K562 (cell line): ENCODE measurements around the gene RAI14. TPM values are rescaled to one million over a fixed set of nuclear protein-coding genes. Genes with fewer than 3 reads are reported as not detected.
"Not testable (repeated sequence)": the region's sequence is repeated elsewhere in the genome, so short reads cannot be mapped to it uniquely, and the experiment has no call there.

ENCODE experiments used
- ATAC-seq: fragments of 200-7000 bp; cut with Tn5 transposase; 3 replicates; pipeline ENCODE4 v1.9.1; 2020; ENCODE audit warnings: moderate library complexity
- BruUV-seq: library from RNA; stranded (reverse); fragments of 400-500 nt; replicated peaks from 2 replicates; lab custom pipeline; 2021; lab: Mats Ljungman, UMichigan
- CTCF ChIA-PET: fragments of 300-600 bp; formaldehyde crosslinking; extraction: SDS; loops from one replicate; lab custom pipeline; 2021; ENCODE audit warnings: low intra/inter-chr PET ratio; lab: Yijun Ruan, JAX
- POLR2A ChIA-PET: fragments of 300-600, 350-650 bp; sonication (Branson Sonifier 250); formaldehyde crosslinking; extraction: SDS; loops from one replicate; lab custom pipeline; 2021; ENCODE audit warnings: antibody characterized with exemption, inconsistent platforms; lab: Yijun Ruan, JAX
- DNase-seq, 4 experiments: peaks; one replicate each; pipeline versions ENCODE4 v3.0.0 to v3.0.0-alpha.2; 2011 to 2018; ENCODE audit warnings: low spot score in 3 of 4, mixed read lengths in 3 of 4; ENCODE audit errors: extremely low read depth in 1 of 4
- FAIRE-seq: peaks from 2 replicates; lab custom pipeline; 2011; peaks lifted over from hg19 to GRCh38; lab: Jason Lieb, UNC
- H2AFZ ChIP-seq: 2 replicates; pipeline ENCODE4 v1.6.0; 2011; ENCODE audit warnings: low read depth, low read length, control low read depth, inconsistent platforms
- H3K27ac ChIP-seq: fragments of 200-600 bp; 3 replicates; pipeline ENCODE4 v1.8.0; 2011; ENCODE audit warnings: low read depth, mild to moderate bottlenecking, control low read depth, inconsistent platforms, low read length, moderate library complexity, mixed read lengths; ENCODE audit errors: extremely low read depth
- H3K27me3 ChIP-seq, 2 experiments: fragments of 300-600 bp in 1 of 2; 2 replicates in 1 of 2; 3 replicates in 1 of 2; pipeline versions ENCODE4 v1.6.0 to v1.8.0; 2011; ENCODE audit warnings: inconsistent platforms in 2 of 2, low read length in 2 of 2, mild to moderate bottlenecking in 1 of 2, mixed read lengths in 1 of 2, moderate library complexity in 1 of 2; ENCODE audit not compliant: control insufficient read depth in 2 of 2, insufficient read depth in 2 of 2
- H3K36me3 ChIP-seq: fragments of 300-600 bp; 3 replicates; pipeline ENCODE4 v1.8.0; 2011; ENCODE audit warnings: mild to moderate bottlenecking, low read length, inconsistent platforms; ENCODE audit not compliant: control insufficient read depth, insufficient read depth
- H3K4me1 ChIP-seq, 2 experiments: fragments of 200-600 bp in 1 of 2; replicated peaks in 1 of 2; 2 replicates in 1 of 2; 3 replicates in 1 of 2; pipeline versions ENCODE4 v1.5.1 to v1.8.0; 2011; ENCODE audit warnings: inconsistent platforms in 2 of 2, low read length in 2 of 2, mild to moderate bottlenecking in 1 of 2, mixed read lengths in 1 of 2, moderate library complexity in 1 of 2; ENCODE audit not compliant: control insufficient read depth in 2 of 2, insufficient read depth in 2 of 2
- H3K4me2 ChIP-seq: 2 replicates; pipeline ENCODE4 v1.6.1; 2011; ENCODE audit warnings: low read length, control low read depth, inconsistent platforms, mixed read lengths; ENCODE audit not compliant: insufficient read depth
- H3K4me3 ChIP-seq: fragments of 200-600 bp; sonication (generic), shearing (Covaris generic); 2 replicates; pipeline ENCODE4 v1.5.1; 2016; ENCODE audit warnings: control low read depth, inconsistent platforms
- H3K79me2 ChIP-seq: fragments of 200-600 bp; 3 replicates; pipeline ENCODE4 v1.8.0; 2011; ENCODE audit warnings: low read length, inconsistent platforms; ENCODE audit not compliant: control insufficient read depth, insufficient read depth
- H3K9ac ChIP-seq, 2 experiments: 2 replicates each; pipeline versions ENCODE4 v1.6.0 to v1.6.1; 2011; ENCODE audit warnings: low read depth in 2 of 2, low read length in 2 of 2, control low read depth in 1 of 2, inconsistent platforms in 1 of 2, mild to moderate bottlenecking in 1 of 2, mixed read lengths in 1 of 2; ENCODE audit not compliant: insufficient read depth in 1 of 2
- H3K9me1 ChIP-seq: one replicate; pipeline ENCODE4 v1.6.0; 2011; ENCODE audit warnings: inconsistent platforms, mild to moderate bottlenecking, low read length, moderate library complexity; ENCODE audit not compliant: control insufficient read depth, insufficient read depth
- H3K9me3 ChIP-seq: replicated peaks from 2 replicates; pipeline ENCODE4 v1.5.1; 2011; ENCODE audit warnings: low read depth, low read length, inconsistent platforms; ENCODE audit not compliant: control insufficient read depth, insufficient read depth
- H4K20me1 ChIP-seq: replicated peaks from 2 replicates; pipeline ENCODE4 v1.6.1; 2011; ENCODE audit warnings: low read length, inconsistent platforms, mixed read lengths; ENCODE audit not compliant: control insufficient read depth, insufficient read depth
- CBX3 ChIP-seq, 2 experiments: IDR thresholded peaks; 1 replicate in 1 of 2; 2 replicates in 1 of 2; pipeline ENCODE4 v1.6.1; 2012; ENCODE audit warnings: inconsistent platforms in 2 of 2, low read length in 2 of 2, borderline replicate concordance in 1 of 2, control low read depth in 1 of 2
- CEBPB ChIP-seq: fragments of 450-650 bp; IDR thresholded peaks from 2 replicates; pipeline ENCODE4 v1.6.1; 2016; ENCODE audit warnings: missing genetic modification characterization, missing compliant biosample characterization
- CEBPG ChIP-seq, 3 experiments: fragments of 200-800 bp in 1 of 3; sonication (Bioruptor generic) in 1 of 3; sonication (generic) in 1 of 3; formaldehyde crosslinking in 1 of 3; IDR thresholded peaks in 2 of 3; conservative IDR thresholded peaks in 1 of 3; 2 replicates each; pipeline versions ENCODE4 v1.6.1 to v1.8.0; 2016 to 2022; ENCODE audit warnings: missing compliant biosample characterization in 2 of 3, missing genetic modification characterization in 2 of 3, mild to moderate bottlenecking in 1 of 3, missing genetic modification reagents in 1 of 3
- E2F6 ChIP-seq, 2 experiments: IDR thresholded peaks; 2 replicates each; pipeline ENCODE4 v1.6.1; 2011; ENCODE audit warnings: borderline replicate concordance in 1 of 2, control low read depth in 1 of 2, low read depth in 1 of 2, low read length in 1 of 2, mild to moderate bottlenecking in 1 of 2, mixed read lengths in 1 of 2, moderate library complexity in 1 of 2; ENCODE audit not compliant: insufficient read depth in 1 of 2, insufficient read length in 1 of 2, poor library complexity in 1 of 2, severe bottlenecking in 1 of 2; ENCODE audit errors: extremely low read depth in 1 of 2
- KLF6 ChIP-seq: fragments of 250-450 bp; sonication (Bioruptor Pico); IDR thresholded peaks from 2 replicates; pipeline ENCODE4 v1.4.0; 2020; ENCODE audit warnings: mild to moderate bottlenecking, moderate library complexity, borderline replicate concordance
- MTA2 ChIP-seq: fragments of 450-650 bp; IDR thresholded peaks from 2 replicates; pipeline ENCODE4 v1.6.1; 2016; ENCODE audit warnings: low read depth
- NCOA6 ChIP-seq: fragments of 450-650 bp; IDR thresholded peaks from 2 replicates; pipeline ENCODE4 v1.6.1; 2017; ENCODE audit warnings: mild to moderate bottlenecking
- NCOR1 ChIP-seq: fragments of 450-650 bp; IDR thresholded peaks from 2 replicates; pipeline ENCODE4 v1.6.1; 2016; ENCODE audit warnings: mild to moderate bottlenecking, moderate library complexity
- NR1H2 ChIP-seq: sonication (generic); formaldehyde crosslinking; IDR thresholded peaks from 2 replicates; pipeline ENCODE4 v1.4.0; 2020; ENCODE audit warnings: mild to moderate bottlenecking, missing genetic modification reagents
- PTTG1 ChIP-seq: fragments of 450-650 bp; IDR thresholded peaks from 2 replicates; pipeline ENCODE4 v1.6.1; 2016; ENCODE audit warnings: low read depth, mild to moderate bottlenecking, missing genetic modification characterization, missing compliant biosample characterization
- TCF7 ChIP-seq: sonication (generic); IDR thresholded peaks from 2 replicates; pipeline ENCODE4 v1.6.1; 2016; ENCODE audit warnings: antibody characterized with exemption, borderline replicate concordance
- ZC3H4 ChIP-seq: sonication (generic); formaldehyde crosslinking; IDR thresholded peaks from 2 replicates; pipeline ENCODE4 v1.9.0; 2021; ENCODE audit warnings: missing genetic modification reagents, borderline replicate concordance
- ZNF41 ChIP-seq: fragments of 250-450 bp; sonication (Bioruptor Pico); conservative IDR thresholded peaks from 2 replicates; pipeline ENCODE4 v1.4.0; 2020; ENCODE audit warnings: mild to moderate bottlenecking
- WGBS: fragments of 100-300 bp; shearing (Covaris generic); methylation state at CpG from one replicate; pipeline ENCODE4 v1.1.6; 2016; ENCODE audit warnings: low coverage, mixed read lengths; ENCODE audit not compliant: insufficient coverage; ENCODE audit errors: missing lambda C conversion rate; 5-methylcytosine and 5-hydroxymethylcytosine counted together
- in situ Hi-C: fragments of 300-500 bp; cut with MboI; formaldehyde crosslinking; loops from 4 replicates; pipeline ENCODE4 v1.15.0; 2018; ENCODE audit warnings: inconsistent platforms, mixed read lengths
- intact Hi-C: fragments of 100-400 bp; cut with micrococcal nuclease; formaldehyde crosslinking; loops from 2 replicates; pipeline ENCODE4 v1.14.2; 2022
- polyA plus RNA-seq, 8 experiments: library from polyadenylated mRNA; depleted of rRNA in 4 of 8; stranded (reverse) in 5 of 8; unstranded in 3 of 8; fragments of >200 nt; fragmentation: Nextera tagmentation in 2 of 8; fragmentation: Illumina TruSeq in 1 of 8; extraction: Ambion mirVana in 2 of 8; extraction: Trizol in 1 of 8; gene quantifications; 2 replicates each; pipeline versions ENCODE4 v1.2.1 to v1.2.3, GENCODE V29; 2011 to 2014; ENCODE audit warnings: inconsistent platforms in 1 of 8, missing spikeins in 1 of 8
- total RNA-seq, 7 experiments: library from RNA; depleted of rRNA in 6 of 7; stranded (reverse); fragments of >200 nt in 6 of 7; fragmentation: Illumina TruSeq in 2 of 7; extraction: Trizol in 2 of 7; gene quantifications; 2 replicates each; pipeline versions ENCODE4 v1.2.1 to v1.2.3, GENCODE V29; 2011 to 2021; ENCODE audit warnings: low replicate concordance in 1 of 7
- TF ChIP-seq, protein P1 (sequence below), 2 experiments: fragments of 450-650 bp in 1 of 2; sonication (generic) in 1 of 2; formaldehyde crosslinking in 1 of 2; IDR thresholded peaks in 1 of 2; conservative IDR thresholded peaks in 1 of 2; 2 replicates each; pipeline versions ENCODE4 v1.6.1 to v1.8.1; 2016 to 2023; ENCODE audit warnings: mild to moderate bottlenecking in 2 of 2, moderate library complexity in 2 of 2, inconsistent platforms in 1 of 2, missing genetic modification reagents in 1 of 2

Gene RAI14
- total and polyA plus RNA-seq, 9 of the 15 experiments (the other 6 are each of a cell fraction or from before 2014, with no cell fraction given): 11.3 to 82.5 (median 34.8) TPM

- H3K4me2 ChIP-seq, intact Hi-C loops: not testable (repeated sequence)
- 97% methylated on average over 4 of the region's 4 CpGs for WGBS
These were observed 71.1 kb downstream of the RAI14 start for GRCh38 chr5:34727166-34727749.

DNA sequence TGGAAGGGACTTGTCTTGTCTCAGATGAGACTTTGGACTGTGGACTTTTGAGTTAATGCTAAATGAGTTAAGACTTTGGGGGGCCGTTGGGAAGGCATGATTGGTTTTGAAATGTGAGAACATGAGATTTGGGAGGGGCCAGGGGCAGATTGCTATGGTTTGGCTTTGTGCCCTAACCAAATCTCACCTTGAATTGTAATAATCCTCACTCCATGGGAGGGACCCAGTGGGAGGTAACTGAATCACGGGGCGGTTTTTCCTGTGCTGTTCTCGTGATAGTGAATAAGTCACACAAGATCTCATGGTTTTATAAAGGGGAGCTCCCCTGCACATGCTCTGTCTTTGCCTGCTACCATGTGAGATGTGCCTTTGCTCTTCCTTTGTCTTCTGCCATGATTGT, 72.1 kb downstream of the RAI14 start:
- Histone ChIP-seq H3K4me3 (no peak overlapping the region), H3K27me3 (no peaks in the 10 kb centered on the region), H3K79me2 (no peaks in the 10 kb centered on the region), H4K20me1 (no peaks in the 10 kb centered on the region), H3K9me1 (no peaks in the 10 kb centered on the region), H3K9me3 (no peaks in the 10 kb centered on the region), H3K4me1 (peaks cover 6 to 9% of the 10 kb centered on the region in 2 experiments; a peak in 3 of 5 replicates), H3K9ac (no peak overlapping the region), H3K27ac (no peak overlapping the region), H3K4me2 (no peak overlapping the region), H3K36me3 (peaks cover 3% of the 10 kb centered on the region; the same call in 1 of the 3 replicates), H2AFZ (no peak overlapping the region)
- in situ Hi-C loops (no loop called here), intact Hi-C loops (no loop called here)
- 36% methylated on average over 4 of the region's 4 CpGs for WGBS
- POLR2A ChIA-PET: interaction anchor here (0.8 kb wide), 1 partner anchor 25 kb away, joined by 3 read pairs; no protein-coding TSS in a partner anchor
- BruUV-seq: no TSS peak
- DNase-seq (no peak), ATAC-seq (no peak), FAIRE-seq (no peak)
- CTCF ChIA-PET: no interaction called here
- TF ChIP-seq CBX3 (IDR thresholded peaks at IDR 0.05; ENCODE audit: borderline replicate concordance in 1 of 2, low read length in 2 of 2) (no peak), E2F6 (IDR thresholded peaks at IDR 0.05; ENCODE audit: borderline replicate concordance in 1 of 2, extremely low read depth in 1 of 2, insufficient read depth in 1 of 2, insufficient read length in 1 of 2, low read depth in 1 of 2, low read length in 1 of 2, poor library complexity in 1 of 2, severe bottlenecking in 1 of 2) (no peak), TCF7 (no peak), NR1H2 (CRISPR knock-in tag) (no peak), ZNF41 (no peak), MTA2 (no peak), PTTG1 (tag) (no peak), NCOA6 (no peak), ZC3H4 (CRISPR knock-in tag) (no peak), NCOR1 (no peak), KLF6 (CRISPR knock-in tag) (no peak)

More at GRCh38 chr5:34727166-34727749, 71.1 kb downstream of the RAI14 start:
- H3K4me3 ChIP-seq; H3K79me2 ChIP-seq; FAIRE-seq; H3K9ac ChIP-seq; CTCF ChIA-PET; DNase-seq; ATAC-seq; H3K36me3 ChIP-seq; H3K9me3 ChIP-seq; in situ Hi-C loops; H3K27ac ChIP-seq; BruUV-seq; H3K9me1 ChIP-seq; H3K27me3 ChIP-seq; H3K4me1 ChIP-seq; H4K20me1 ChIP-seq; H2AFZ ChIP-seq; TF ChIP-seq CEBPG (CRISPR knock-in tag; IDR thresholded peaks at IDR 0.05): not testable (repeated sequence)
- 0 out of 2 replicates have a peak, but pooled peaks have one; percentile 38 for TF ChIP-seq CEBPB
- TF ChIP-seq, protein P1, sequence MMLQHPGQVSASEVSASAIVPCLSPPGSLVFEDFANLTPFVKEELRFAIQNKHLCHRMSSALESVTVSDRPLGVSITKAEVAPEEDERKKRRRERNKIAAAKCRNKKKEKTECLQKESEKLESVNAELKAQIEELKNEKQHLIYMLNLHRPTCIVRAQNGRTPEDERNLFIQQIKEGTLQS (IDR thresholded peaks at IDR 0.05): peak; percentile 79
- TF ChIP-seq, protein P1 (CRISPR knock-in tag; conservative IDR thresholded peaks at IDR 0.05): not testable (repeated sequence)
- TF ChIP-seq CEBPG (tag; conservative IDR thresholded peaks at IDR 0.05 in 1 of 2, IDR thresholded peaks at IDR 0.05 in 1 of 2): peak in 1 of 2 experiments; percentile 76; a peak in 3 of 4 replicates
- POLR2A ChIA-PET: interaction anchor here (1.0 kb wide), 1 partner anchor 196 kb away, joined by 3 read pairs; no protein-coding TSS in a partner anchor
